ENCODE data around the gene RACK1.

DNA sequence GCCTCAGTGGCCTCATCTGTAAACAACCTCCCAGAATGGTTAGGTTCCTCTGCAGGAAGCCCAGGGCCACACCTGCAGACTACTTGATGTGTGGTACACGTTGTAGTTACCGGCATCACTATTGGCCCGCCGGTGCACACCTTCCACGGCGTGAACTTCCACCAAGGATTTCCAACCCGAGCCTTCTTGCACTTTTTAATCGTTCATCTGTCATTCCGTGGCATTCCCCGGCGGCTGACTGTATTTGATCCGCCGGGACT, 26.0 kb downstream of the RACK1 start:
- TF ChIP-seq, protein P1, sequence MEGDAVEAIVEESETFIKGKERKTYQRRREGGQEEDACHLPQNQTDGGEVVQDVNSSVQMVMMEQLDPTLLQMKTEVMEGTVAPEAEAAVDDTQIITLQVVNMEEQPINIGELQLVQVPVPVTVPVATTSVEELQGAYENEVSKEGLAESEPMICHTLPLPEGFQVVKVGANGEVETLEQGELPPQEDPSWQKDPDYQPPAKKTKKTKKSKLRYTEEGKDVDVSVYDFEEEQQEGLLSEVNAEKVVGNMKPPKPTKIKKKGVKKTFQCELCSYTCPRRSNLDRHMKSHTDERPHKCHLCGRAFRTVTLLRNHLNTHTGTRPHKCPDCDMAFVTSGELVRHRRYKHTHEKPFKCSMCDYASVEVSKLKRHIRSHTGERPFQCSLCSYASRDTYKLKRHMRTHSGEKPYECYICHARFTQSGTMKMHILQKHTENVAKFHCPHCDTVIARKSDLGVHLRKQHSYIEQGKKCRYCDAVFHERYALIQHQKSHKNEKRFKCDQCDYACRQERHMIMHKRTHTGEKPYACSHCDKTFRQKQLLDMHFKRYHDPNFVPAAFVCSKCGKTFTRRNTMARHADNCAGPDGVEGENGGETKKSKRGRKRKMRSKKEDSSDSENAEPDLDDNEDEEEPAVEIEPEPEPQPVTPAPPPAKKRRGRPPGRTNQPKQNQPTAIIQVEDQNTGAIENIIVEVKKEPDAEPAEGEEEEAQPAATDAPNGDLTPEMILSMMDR (IDR thresholded peaks at IDR 0.05; ENCODE audit: extremely low read depth in 1 of 2, insufficient read depth in 1 of 2, low read depth in 1 of 2, low read length in 2 of 2), result peak in 1 of 2 donors; percentile 1
- TF ChIP-seq POLR2AphosphoS5 (IDR thresholded peaks at IDR 0.05; ENCODE audit: insufficient read depth, low read depth, low read length) (no peak), FOS (IDR thresholded peaks at IDR 0.05; ENCODE audit: borderline replicate concordance, insufficient read depth, low read length) (no peak), EZH2 (IDR thresholded peaks at IDR 0.05; ENCODE audit: borderline replicate concordance, low read depth, low read length, severe bottlenecking) (no peak), POLR2A (IDR thresholded peaks at IDR 0.05; ENCODE audit: low read depth, low read length) (no peak)

Measured in endothelial cell of umbilical vein (primary cell).